Panc1 (cell line): ENCODE results near the gene FRYL. TPM values are rescaled to one million over a fixed set of nuclear protein-coding genes. Genes with fewer than 3 reads are reported as not detected.

Experiments used
- ATAC-seq: fragments of 200-7000 bp; cut with Tn5 transposase; 2 replicates; pipeline ENCODE4 v1.9.1; 2020; ENCODE audit warnings: mild to moderate bottlenecking, moderate library complexity
- BruUV-seq: library from RNA; stranded (reverse); fragments of 400-500 nt; replicated peaks from 2 replicates; lab custom pipeline; 2021; lab: Mats Ljungman, UMichigan
- CTCF ChIA-PET: fragments of 300-600 bp; sonication (Branson Sonifier 250); formaldehyde crosslinking; loops from one replicate; lab custom pipeline; 2022; ENCODE audit warnings: antibody characterized with exemption; lab: Charles Lee
- POLR2A ChIA-PET: fragments of 300-600 bp; sonication (Branson Sonifier 250); formaldehyde crosslinking; loops from one replicate; lab custom pipeline; 2022; ENCODE audit warnings: antibody characterized with exemption; lab: Charles Lee
- DNase-seq: peaks from one replicate; pipeline ENCODE4 v3.0.0-alpha.2; 2010; ENCODE audit warnings: low read depth, low spot score
- H3K27ac ChIP-seq: 2 replicates; pipeline ENCODE4 v1.5.1; 2011; ENCODE audit warnings: mild to moderate bottlenecking, low read length, inconsistent platforms
- H3K27me3 ChIP-seq: fragments of 200-500 bp; sonication (Bioruptor generic); 2 replicates; pipeline ENCODE4 v1.6.0; 2014; ENCODE audit warnings: low read length, inconsistent platforms; ENCODE audit not compliant: control insufficient read depth, insufficient read depth
- H3K36me3 ChIP-seq: fragments of 200-500 bp; sonication (Bioruptor generic); 2 replicates; pipeline ENCODE4 v1.5.1; 2014; ENCODE audit warnings: inconsistent platforms, mild to moderate bottlenecking, low read length, moderate library complexity; ENCODE audit not compliant: control insufficient read depth, insufficient read depth
- H3K4me1 ChIP-seq: 2 replicates; pipeline ENCODE4 v1.5.1; 2011; ENCODE audit warnings: inconsistent platforms, mild to moderate bottlenecking, low read length, moderate library complexity; ENCODE audit not compliant: control insufficient read depth, insufficient read depth
- H3K4me3 ChIP-seq, 2 experiments: 2 replicates each; pipeline ENCODE4 v1.5.1; 2011 to 2012; ENCODE audit warnings: low read depth in 2 of 2, low read length in 2 of 2, mild to moderate bottlenecking in 2 of 2, inconsistent platforms in 1 of 2, moderate library complexity in 1 of 2
- H3K9me3 ChIP-seq: fragments of 200-500 bp; sonication (Bioruptor generic); 2 replicates; pipeline ENCODE4 v1.5.1; 2014; ENCODE audit warnings: low read depth, mild to moderate bottlenecking, inconsistent platforms, low read length, moderate library complexity; ENCODE audit not compliant: control insufficient read depth, insufficient read depth
- CTCF ChIP-seq: fragments of 450-650 bp; IDR thresholded peaks from 2 replicates; pipeline ENCODE4 v1.5.1; 2017; ENCODE audit warnings: mild to moderate bottlenecking
- POLR2AphosphoS5 ChIP-seq: IDR thresholded peaks from 2 replicates; pipeline ENCODE4 v1.6.1; 2012; ENCODE audit warnings: mild to moderate bottlenecking, low read depth, low read length, moderate library complexity
- REST ChIP-seq, 2 experiments: IDR thresholded peaks; 2 replicates each; pipeline ENCODE4 v1.6.1; 2011 to 2012; ENCODE audit warnings: low read depth in 2 of 2, control low read depth in 1 of 2, low read length in 1 of 2, mild to moderate bottlenecking in 1 of 2, moderate library complexity in 1 of 2; ENCODE audit not compliant: insufficient read depth in 1 of 2
- SIN3A ChIP-seq: IDR thresholded peaks from 2 replicates; pipeline ENCODE4 v1.6.1; 2012; ENCODE audit warnings: low read depth, mild to moderate bottlenecking, low read length, moderate library complexity, borderline replicate concordance; ENCODE audit not compliant: insufficient read depth
- TCF7L2 ChIP-seq: IDR thresholded peaks from 2 replicates; pipeline ENCODE4 v1.6.1; 2011; ENCODE audit warnings: mild to moderate bottlenecking, low read depth, low read length, inconsistent platforms
- in situ Hi-C: cut with HindIII; loops from 2 replicates; pipeline ENCODE4 v1.10.0; 2016; ENCODE audit warnings: low sequenced_read_pairs, low pct_unique_long_range_greater_than_20kb
- intact Hi-C: fragments of 100-400 bp; cut with micrococcal nuclease; formaldehyde crosslinking; loops from one replicate; pipeline ENCODE4 v1.10.0; 2022; ENCODE audit not compliant: unreplicated experiment
- total RNA-seq: library from RNA; stranded (reverse); gene quantifications from one replicate; pipeline ENCODE4 v1.2.1, GENCODE V29; 2021; ENCODE audit not compliant: unreplicated experiment

FRYL gene
- total RNA-seq, 1 experiment from 2014 or later: 47.5 TPM

- BruUV-seq: no TSS peak
- TF ChIP-seq SIN3A (no peak), POLR2AphosphoS5 (no peak)
- intact Hi-C loops (no loop called here), in situ Hi-C loops (no loop called here)
- POLR2A ChIA-PET: no interaction called here
- no peaks in the 10 kb centered on the region for H3K9me3 ChIP-seq
- H3K4me1 ChIP-seq: peaks cover 19% of the 10 kb centered on the region
- no peaks in the 10 kb centered on the region for H3K36me3 ChIP-seq
- CTCF ChIA-PET: no interaction called here
- H3K27ac ChIP-seq: no peak overlapping the region
- no peaks in the 10 kb centered on the region for H3K27me3 ChIP-seq
- no peak for DNase-seq
- no peak for ATAC-seq
- no peak overlapping the region for H3K4me3 ChIP-seq
Measured at GRCh38 chr4:48694824-48695223, 85.3 kb downstream of the FRYL start.

GRCh38 chr4:48693856-48694574, 86.1 kb downstream of the FRYL start:
- BruUV-seq: no TSS peak
- ChIA-PET POLR2A (no interaction called here), CTCF (no interaction called here)
- no peaks in the 10 kb centered on the region for H3K36me3 ChIP-seq
- ATAC-seq (no peak), DNase-seq (no peak)
- intact Hi-C loops: no loop called here
- no peaks in the 10 kb centered on the region for H3K27me3 ChIP-seq
- TF ChIP-seq TCF7L2 (no peak), SIN3A (no peak), REST (IDR thresholded peaks at IDR 0.05; ENCODE audit: insufficient read depth in 1 of 2, low read depth in 2 of 2, low read length in 1 of 2) (no peak), POLR2AphosphoS5 (no peak), CTCF (no peak)
- H3K4me3 ChIP-seq: no peak overlapping the region
- no peaks in the 10 kb centered on the region for H3K9me3 ChIP-seq
- H3K4me1 ChIP-seq: peaks cover 12% of the 10 kb centered on the region
- no peak overlapping the region for H3K27ac ChIP-seq
- in situ Hi-C loops: no loop called here

- no peaks in the 10 kb centered on the region for H3K27me3 ChIP-seq
- H3K9me3 ChIP-seq: no peaks in the 10 kb centered on the region
- CTCF ChIA-PET: no interaction called here
- intact Hi-C loops: no loop called here
- no peaks in the 10 kb centered on the region for H3K36me3 ChIP-seq
- BruUV-seq: no TSS peak
- H3K4me1 ChIP-seq: peaks cover 1% of the 10 kb centered on the region
- no peak for ATAC-seq
- DNase-seq: no peak
- in situ Hi-C loops: no loop called here
- no peak overlapping the region for H3K4me3 ChIP-seq
- no peak for TF ChIP-seq CTCF
- POLR2A ChIA-PET: no interaction called here
- H3K27ac ChIP-seq: no peak overlapping the region
Measured at GRCh38 chr4:48692897-48693296, 87.2 kb downstream of the FRYL start.
